T47D (cell line): ENCODE data around the gene ALDH16A1.
"Not testable (repeated sequence)": the region's sequence is repeated elsewhere in the genome, so short reads cannot be mapped to it uniquely, and the experiment has no call there.

ENCODE experiments used
- DNase-seq, 2 experiments: peaks; one replicate each; pipeline versions ENCODE4 v3.0.0 to v3.0.0-alpha.2; 2011 to 2012; ENCODE audit warnings: low read depth in 1 of 2, low spot score in 1 of 2
- JUND ChIP-seq: IDR thresholded peaks from 2 replicates; pipeline ENCODE4 v1.6.1; 2012; ENCODE audit warnings: low read depth
- in situ Hi-C: cut with HindIII; loops from 2 replicates; pipeline ENCODE4 v1.10.0; 2016; ENCODE audit warnings: low sequenced_read_pairs, low pct_unique_long_range_greater_than_20kb

Gene ALDH16A1

GRCh38 chr19:49463960-49464740 is 11.1 kb downstream of the ALDH16A1 start:
- DNase-seq, result no peak
- in situ Hi-C loops, result no loop called here
- TF ChIP-seq JUND, result no peak

GRCh38 chr19:49465371-49465770 is 12.3 kb downstream of the ALDH16A1 start:
- TF ChIP-seq JUND, result no peak
- in situ Hi-C loops, result no loop called here
- no peak for DNase-seq

GRCh38 chr19:49468199-49468598 is 15.2 kb downstream of the ALDH16A1 start:
- no peak for TF ChIP-seq JUND
- no peak for DNase-seq
- in situ Hi-C loops, result no loop called here

GRCh38 chr19:49468746-49469447 is 15.9 kb downstream of the ALDH16A1 start:
- in situ Hi-C loops, result no loop called here
- TF ChIP-seq JUND, result no peak
- DNase-seq, result peak in 1 of 2 experiments; percentile 74

GRCh38 chr19:49469828-49470614 is 17.0 kb downstream of the ALDH16A1 start:
- in situ Hi-C loops, result no loop called here
- no peak for DNase-seq
- TF ChIP-seq JUND, result no peak

- DNase-seq, result no peak
- no peak for TF ChIP-seq JUND
- in situ Hi-C loops, result no loop called here
These were observed 17.6 kb downstream of the ALDH16A1 start for GRCh38 chr19:49470615-49470978.

GRCh38 chr19:49472936-49473335 is 19.9 kb downstream of the ALDH16A1 start:
- TF ChIP-seq JUND, result no peak
- in situ Hi-C loops, result no loop called here
- DNase-seq, result no peak

- in situ Hi-C loops, DNase-seq: not testable (repeated sequence)
These were observed 20.5 kb downstream of the ALDH16A1 start for GRCh38 chr19:49473501-49473867.

- in situ Hi-C loops, result no loop called here
- TF ChIP-seq JUND, result no peak
- DNase-seq, result peak; percentile 72 to 75
These were observed 21.0 kb downstream of the ALDH16A1 start, which contains the start of gene FLT3LG for GRCh38 chr19:49473868-49474541. FLT3LG (plus strand) TSS chr19:49474215; CDS start chr19:49474640, 425 bp downstream.

- no peak for TF ChIP-seq JUND
- in situ Hi-C loops, result no loop called here
- DNase-seq, result no peak
These were observed 21.5 kb downstream of the ALDH16A1 start for GRCh38 chr19:49474542-49474924.

- no peak for DNase-seq
- in situ Hi-C loops, result no loop called here
- TF ChIP-seq JUND, result no peak
These were observed 22.3 kb downstream of the ALDH16A1 start for GRCh38 chr19:49475191-49475917.
